ENCODE measurements around the gene TECTB.

The TECTB gene

DNA sequence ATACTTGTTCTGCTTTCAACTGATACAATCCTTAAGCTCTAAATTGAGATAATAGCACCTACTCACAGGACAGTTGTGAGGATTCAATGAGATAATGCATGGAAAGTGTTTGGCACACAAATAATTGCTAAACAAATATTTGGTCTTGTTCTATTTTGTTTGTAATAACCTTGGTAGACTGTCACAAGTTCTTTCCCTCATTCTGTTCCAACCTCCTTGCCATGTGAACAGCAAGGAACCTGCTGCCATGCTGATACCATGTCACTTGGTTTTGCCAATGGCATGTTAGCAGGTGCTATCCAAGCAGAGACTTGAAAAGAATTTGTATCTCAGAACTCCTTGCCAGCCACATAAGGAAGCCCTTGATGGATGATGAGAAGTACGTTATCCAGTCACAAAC lies 24.8 kb upstream of the TECTB start:
- Histone ChIP-seq H3K4me3 (ENCODE audit: low read depth in 1 of 2, low read length in 2 of 2) (no peak overlapping the region), H3K9ac (ENCODE audit: low read depth, low read length) (no peak overlapping the region), H3K27me3 (ENCODE audit: insufficient read depth, low read length, poor library complexity) (peaks cover 2% of the 10 kb centered on the region), H3K27ac (ENCODE audit: low read length) (no peak overlapping the region), H3K4me2 (ENCODE audit: insufficient read depth, low read length) (no peak overlapping the region), H3K79me2 (ENCODE audit: insufficient read depth, low read length) (no peaks in the 10 kb centered on the region), H4K20me1 (ENCODE audit: insufficient read depth, low read length) (no peaks in the 10 kb centered on the region), H3K9me3 (ENCODE audit: insufficient read depth, low read length, severe bottlenecking) (no peaks in the 10 kb centered on the region), H3K4me1 (ENCODE audit: insufficient read depth, low read length) (no peaks in the 10 kb centered on the region), H2AFZ (ENCODE audit: low read depth, low read length) (no peak overlapping the region), H3K36me3 (ENCODE audit: insufficient read depth, low read length) (no peaks in the 10 kb centered on the region)
- DNase-seq (no peak), ATAC-seq (ENCODE audit: insufficient read depth, low read depth) (no peak)
- TF ChIP-seq, protein P1, sequence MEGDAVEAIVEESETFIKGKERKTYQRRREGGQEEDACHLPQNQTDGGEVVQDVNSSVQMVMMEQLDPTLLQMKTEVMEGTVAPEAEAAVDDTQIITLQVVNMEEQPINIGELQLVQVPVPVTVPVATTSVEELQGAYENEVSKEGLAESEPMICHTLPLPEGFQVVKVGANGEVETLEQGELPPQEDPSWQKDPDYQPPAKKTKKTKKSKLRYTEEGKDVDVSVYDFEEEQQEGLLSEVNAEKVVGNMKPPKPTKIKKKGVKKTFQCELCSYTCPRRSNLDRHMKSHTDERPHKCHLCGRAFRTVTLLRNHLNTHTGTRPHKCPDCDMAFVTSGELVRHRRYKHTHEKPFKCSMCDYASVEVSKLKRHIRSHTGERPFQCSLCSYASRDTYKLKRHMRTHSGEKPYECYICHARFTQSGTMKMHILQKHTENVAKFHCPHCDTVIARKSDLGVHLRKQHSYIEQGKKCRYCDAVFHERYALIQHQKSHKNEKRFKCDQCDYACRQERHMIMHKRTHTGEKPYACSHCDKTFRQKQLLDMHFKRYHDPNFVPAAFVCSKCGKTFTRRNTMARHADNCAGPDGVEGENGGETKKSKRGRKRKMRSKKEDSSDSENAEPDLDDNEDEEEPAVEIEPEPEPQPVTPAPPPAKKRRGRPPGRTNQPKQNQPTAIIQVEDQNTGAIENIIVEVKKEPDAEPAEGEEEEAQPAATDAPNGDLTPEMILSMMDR (IDR thresholded peaks at IDR 0.05; ENCODE audit: borderline replicate concordance, extremely low read depth, low read length, poor library complexity, severe bottlenecking), result no peak
- TF ChIP-seq EZH2 (IDR thresholded peaks at IDR 0.05; ENCODE audit: borderline replicate concordance, low read depth, low read length, severe bottlenecking), result no peak

DNA sequence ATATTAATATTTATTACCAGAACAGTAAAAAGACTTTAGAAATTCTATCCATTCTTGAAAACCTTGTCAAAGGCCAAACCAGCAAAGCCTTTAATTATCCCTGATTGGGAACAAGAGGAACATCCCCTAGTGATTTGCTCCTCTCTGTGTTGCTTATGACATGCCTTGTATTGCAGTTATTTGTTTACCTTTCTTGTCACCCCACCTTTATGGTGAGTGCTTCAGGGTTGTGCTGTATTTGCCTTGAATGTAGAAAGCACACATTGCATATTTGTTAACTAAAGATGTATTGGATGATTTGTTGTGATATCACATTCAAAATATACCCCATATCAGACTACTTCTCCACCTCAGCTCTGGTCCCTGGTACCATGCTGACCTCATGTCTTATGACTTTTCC lies 23.5 kb upstream of the TECTB start:
- no peak for DNase-seq
- TF ChIP-seq, protein P1 (IDR thresholded peaks at IDR 0.05; ENCODE audit: borderline replicate concordance, extremely low read depth, low read length, poor library complexity, severe bottlenecking), result no peak
- no peak for TF ChIP-seq EZH2 (IDR thresholded peaks at IDR 0.05; ENCODE audit: borderline replicate concordance, low read depth, low read length, severe bottlenecking)
- H4K20me1 ChIP-seq (ENCODE audit: insufficient read depth, low read length), result no peaks in the 10 kb centered on the region

DNA sequence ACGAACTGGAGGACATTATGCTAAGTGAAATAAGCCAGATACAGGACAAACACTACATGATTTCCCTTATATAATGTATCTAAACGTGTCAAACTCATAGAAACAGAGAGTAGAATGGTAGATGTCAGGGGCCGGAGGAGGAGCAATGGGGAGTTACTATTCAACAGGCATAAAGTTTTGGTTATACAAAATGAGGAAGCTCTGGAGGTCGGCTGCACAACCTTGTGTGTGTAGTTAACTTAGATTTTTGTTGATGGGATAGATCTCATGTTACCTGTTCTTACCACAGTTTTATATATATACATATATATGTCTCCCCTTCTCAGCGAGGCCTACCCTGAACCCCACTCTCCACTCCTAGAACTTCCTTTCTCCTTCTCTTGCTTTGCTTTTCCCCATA lies 22.4 kb upstream of the TECTB start:
- ATAC-seq (ENCODE audit: insufficient read depth, low read depth) (no peak), DNase-seq (no peak)
- H3K9me3 ChIP-seq (ENCODE audit: insufficient read depth, low read length, severe bottlenecking), result no peaks in the 10 kb centered on the region
- no peaks in the 10 kb centered on the region for H3K4me1 ChIP-seq (ENCODE audit: insufficient read depth, low read length)
- H2AFZ ChIP-seq (ENCODE audit: low read depth, low read length), result no peak overlapping the region
- no peak overlapping the region for H3K4me2 ChIP-seq (ENCODE audit: insufficient read depth, low read length)
- no peak overlapping the region for H3K27ac ChIP-seq (ENCODE audit: low read length)
- H4K20me1 ChIP-seq (ENCODE audit: insufficient read depth, low read length), result no peaks in the 10 kb centered on the region
- H3K79me2 ChIP-seq (ENCODE audit: insufficient read depth, low read length), result no peaks in the 10 kb centered on the region
- H3K9ac ChIP-seq (ENCODE audit: low read depth, low read length), result no peak overlapping the region
- no peaks in the 10 kb centered on the region for H3K36me3 ChIP-seq (ENCODE audit: insufficient read depth, low read length)
- H3K27me3 ChIP-seq (ENCODE audit: insufficient read depth, low read length, poor library complexity), result peaks cover 2% of the 10 kb centered on the region
- TF ChIP-seq, protein P1 (IDR thresholded peaks at IDR 0.05; ENCODE audit: borderline replicate concordance, extremely low read depth, low read length, poor library complexity, severe bottlenecking), result no peak
- no peak for TF ChIP-seq EZH2 (IDR thresholded peaks at IDR 0.05; ENCODE audit: borderline replicate concordance, low read depth, low read length, severe bottlenecking)
- no peak overlapping the region for H3K4me3 ChIP-seq (ENCODE audit: low read depth in 1 of 2, low read length in 2 of 2)

More for the DNA sequence above, 23.5 kb upstream of the TECTB start:
- H3K4me3 ChIP-seq (ENCODE audit: low read depth in 1 of 2, low read length in 2 of 2), result no peak overlapping the region
- H3K4me2 ChIP-seq (ENCODE audit: insufficient read depth, low read length), result no peak overlapping the region
- no peak overlapping the region for H2AFZ ChIP-seq (ENCODE audit: low read depth, low read length)
- H3K27ac ChIP-seq (ENCODE audit: low read length), result no peak overlapping the region
- H3K9me3 ChIP-seq (ENCODE audit: insufficient read depth, low read length, severe bottlenecking), result no peaks in the 10 kb centered on the region
- H3K9ac ChIP-seq (ENCODE audit: low read depth, low read length), result no peak overlapping the region
- no peaks in the 10 kb centered on the region for H3K36me3 ChIP-seq (ENCODE audit: insufficient read depth, low read length)
- peaks cover 2% of the 10 kb centered on the region for H3K27me3 ChIP-seq (ENCODE audit: insufficient read depth, low read length, poor library complexity)
- no peak for ATAC-seq (ENCODE audit: insufficient read depth, low read depth)
- H3K79me2 ChIP-seq (ENCODE audit: insufficient read depth, low read length), result no peaks in the 10 kb centered on the region
- no peaks in the 10 kb centered on the region for H3K4me1 ChIP-seq (ENCODE audit: insufficient read depth, low read length)

DNA sequence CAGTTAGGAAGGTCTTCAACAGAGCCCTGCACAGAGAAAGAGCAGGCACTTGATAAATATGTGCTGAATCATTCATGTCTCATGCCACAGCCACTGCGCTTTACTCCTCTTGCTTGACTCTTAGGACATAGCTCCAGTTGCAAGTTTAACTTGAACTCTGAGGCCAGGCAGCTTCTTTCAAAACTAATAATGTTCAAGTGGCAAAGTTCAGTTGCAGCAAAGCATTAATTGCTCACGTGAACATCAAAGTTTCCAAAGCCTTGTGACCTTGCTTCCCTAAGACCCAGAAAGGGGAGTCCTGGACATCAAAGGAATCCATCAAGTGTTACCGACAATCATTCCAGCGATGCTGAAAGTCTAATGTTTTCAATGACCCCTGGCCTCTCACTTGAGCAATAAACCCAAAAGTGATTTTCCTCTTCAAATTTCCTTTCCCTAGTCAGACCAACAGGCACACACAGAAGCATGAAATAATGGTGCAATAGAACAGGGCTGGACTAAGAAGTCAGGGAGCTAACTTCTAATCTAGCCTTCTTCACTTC lies 21.8 kb upstream of the TECTB start:
- no peak overlapping the region for H3K4me2 ChIP-seq (ENCODE audit: insufficient read depth, low read length)
- TF ChIP-seq, protein P1 (IDR thresholded peaks at IDR 0.05; ENCODE audit: borderline replicate concordance, extremely low read depth, low read length, poor library complexity, severe bottlenecking), result no peak
- TF ChIP-seq EZH2 (IDR thresholded peaks at IDR 0.05; ENCODE audit: borderline replicate concordance, low read depth, low read length, severe bottlenecking), result no peak
- H3K4me3 ChIP-seq (ENCODE audit: low read depth in 1 of 2, low read length in 2 of 2), result no peak overlapping the region
- no peak overlapping the region for H3K9ac ChIP-seq (ENCODE audit: low read depth, low read length)
- no peak overlapping the region for H2AFZ ChIP-seq (ENCODE audit: low read depth, low read length)
- ATAC-seq (ENCODE audit: insufficient read depth, low read depth) (no peak), DNase-seq (no peak)
- no peaks in the 10 kb centered on the region for H3K36me3 ChIP-seq (ENCODE audit: insufficient read depth, low read length)
- H3K9me3 ChIP-seq (ENCODE audit: insufficient read depth, low read length, severe bottlenecking), result no peaks in the 10 kb centered on the region
- peaks cover 2% of the 10 kb centered on the region for H3K27me3 ChIP-seq (ENCODE audit: insufficient read depth, low read length, poor library complexity)
- no peaks in the 10 kb centered on the region for H3K79me2 ChIP-seq (ENCODE audit: insufficient read depth, low read length)
- H3K27ac ChIP-seq (ENCODE audit: low read length), result no peak overlapping the region
- no peaks in the 10 kb centered on the region for H4K20me1 ChIP-seq (ENCODE audit: insufficient read depth, low read length)
- H3K4me1 ChIP-seq (ENCODE audit: insufficient read depth, low read length), result no peaks in the 10 kb centered on the region

Data from DND-41 (cell line).